Effector CD4-positive, alpha-beta T cell (primary cell): ENCODE measurements around the gene LMAN2.
"Not testable (repeated sequence)": the region's sequence is repeated elsewhere in the genome, so short reads cannot be mapped to it uniquely, and the experiment has no call there.

Experiments
- DNase-seq: peaks from one replicate; pipeline ENCODE4 v3.0.0-alpha.2; 2020

The LMAN2 gene

DNA sequence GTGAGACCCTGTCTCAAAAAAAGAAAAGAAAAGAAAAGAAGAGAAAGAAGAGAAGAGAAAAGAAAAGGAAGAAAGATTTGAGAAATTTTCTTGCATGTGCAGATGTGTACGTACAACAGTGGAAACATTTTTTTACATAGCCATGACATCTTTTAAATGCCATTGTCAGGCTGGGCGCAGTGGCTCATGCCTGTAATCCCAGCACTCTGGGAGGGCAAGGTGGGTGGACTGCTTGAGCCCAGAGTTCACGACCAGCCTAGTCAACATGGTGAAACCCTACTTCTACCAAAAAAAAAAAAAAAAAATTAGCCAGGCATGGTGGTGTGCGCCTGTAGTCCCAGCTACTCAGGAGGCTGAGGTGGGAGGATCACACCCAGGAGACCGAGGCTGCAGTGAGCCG is 6.6 kb downstream of the LMAN2 start:
- no peak for DNase-seq

DNA sequence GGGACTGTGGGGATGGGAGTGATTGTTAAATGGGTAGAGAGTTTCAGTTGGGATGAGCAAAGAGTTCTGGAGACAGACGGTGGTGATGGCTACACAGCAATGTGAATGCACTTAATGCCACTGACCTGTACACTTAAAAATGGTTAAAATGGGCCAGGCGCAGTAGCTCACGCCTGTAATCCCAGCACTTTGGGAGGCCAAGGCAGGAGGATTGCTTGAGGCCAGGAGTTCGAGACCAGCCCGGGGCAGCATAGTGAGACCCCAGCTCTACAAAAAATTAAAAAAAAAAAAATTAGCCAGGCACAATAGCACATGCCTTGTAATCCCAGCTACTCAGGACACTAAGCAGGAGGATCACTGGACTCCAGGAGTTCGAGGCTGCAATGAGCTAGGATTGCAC is 7.7 kb downstream of the LMAN2 start:
- no peak for DNase-seq

DNA sequence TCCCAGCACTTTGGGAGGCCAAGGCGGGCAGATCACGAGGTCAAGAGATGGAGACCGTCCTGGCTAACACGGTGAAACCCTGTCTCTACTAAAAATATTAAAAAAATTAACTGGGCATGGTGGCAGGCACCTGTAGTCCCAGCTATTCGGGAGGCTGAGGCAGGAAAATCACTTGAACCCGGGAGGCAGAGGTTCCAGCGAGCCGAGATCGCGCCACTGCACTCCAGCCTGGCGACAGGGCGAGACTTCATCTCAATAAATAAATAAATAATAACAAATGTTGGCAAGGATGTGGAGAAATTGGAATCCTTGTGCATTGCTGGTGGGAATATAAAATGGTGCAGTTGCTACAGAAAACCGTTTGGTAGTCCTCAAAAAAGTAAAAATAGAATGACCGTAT is 8.5 kb downstream of the LMAN2 start:
- not testable (repeated sequence) for DNase-seq

DNA sequence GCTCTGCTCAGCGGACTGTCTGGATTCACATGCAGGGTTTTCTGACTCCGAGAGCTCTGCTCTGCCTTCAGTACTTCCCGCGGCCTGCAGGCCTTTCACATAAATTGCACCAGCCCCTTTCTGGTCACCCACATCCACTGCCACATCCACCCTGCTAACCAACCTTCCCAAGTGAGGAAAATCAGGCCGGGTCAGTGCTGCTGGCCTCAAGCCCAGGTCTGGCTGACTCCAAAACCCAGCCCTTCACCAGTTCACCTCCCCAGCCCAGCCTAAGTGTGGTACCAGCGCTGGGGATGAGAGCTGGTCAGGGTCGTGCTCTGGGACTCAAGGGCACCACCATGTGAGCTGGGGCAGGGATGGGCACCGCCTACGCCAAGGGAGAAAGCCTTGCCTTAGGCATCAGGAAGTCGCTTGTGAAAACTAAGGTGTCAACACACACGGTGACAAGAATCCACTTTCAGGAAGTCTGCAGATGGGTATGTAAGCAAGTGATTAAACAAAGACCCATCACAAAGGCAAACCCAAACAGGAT is 12.3 kb downstream of the LMAN2 start:
- no peak for DNase-seq

DNA sequence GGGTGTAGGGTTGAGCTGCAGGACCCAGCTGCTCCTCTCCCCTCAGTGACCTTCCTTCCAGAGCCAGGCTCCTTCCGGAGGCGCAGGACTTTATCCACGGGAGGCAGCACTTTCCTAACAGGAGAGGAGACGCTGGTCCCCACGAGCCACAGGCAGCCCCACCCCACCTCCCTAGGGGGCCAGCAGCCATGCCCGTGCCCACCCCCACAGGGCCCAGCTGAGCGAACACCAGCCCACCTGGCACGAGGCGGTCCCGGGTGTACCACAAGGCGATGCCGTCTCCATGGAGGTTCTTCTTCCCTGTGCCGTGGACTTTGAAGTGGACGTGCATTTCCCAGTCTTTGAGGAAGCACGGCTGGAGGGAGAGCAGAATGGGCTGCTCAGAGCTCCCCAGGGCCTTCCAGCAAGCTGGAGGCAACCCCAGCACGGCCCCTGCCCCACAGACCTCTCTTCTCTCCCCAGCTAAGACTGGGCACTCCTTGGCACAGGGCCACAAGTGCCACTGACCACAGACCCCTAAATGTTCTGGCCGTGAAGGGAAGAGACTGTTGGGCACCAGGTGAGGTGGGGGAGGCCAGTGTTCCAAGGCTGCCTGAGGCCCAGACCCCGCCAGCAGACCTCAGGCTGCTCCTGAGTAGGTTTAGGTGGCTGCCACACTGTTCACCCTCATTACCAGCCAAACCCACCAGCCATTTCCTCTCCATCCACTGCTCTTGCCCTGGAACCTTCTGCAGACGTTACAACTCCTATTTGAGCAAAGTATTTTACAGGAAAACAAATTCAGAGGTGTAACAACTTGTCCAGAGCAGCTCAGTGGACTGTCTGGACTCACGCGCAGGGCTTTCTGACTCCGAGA is 13.0 kb downstream of the LMAN2 start:
- DNase-seq = no peak

DNA sequence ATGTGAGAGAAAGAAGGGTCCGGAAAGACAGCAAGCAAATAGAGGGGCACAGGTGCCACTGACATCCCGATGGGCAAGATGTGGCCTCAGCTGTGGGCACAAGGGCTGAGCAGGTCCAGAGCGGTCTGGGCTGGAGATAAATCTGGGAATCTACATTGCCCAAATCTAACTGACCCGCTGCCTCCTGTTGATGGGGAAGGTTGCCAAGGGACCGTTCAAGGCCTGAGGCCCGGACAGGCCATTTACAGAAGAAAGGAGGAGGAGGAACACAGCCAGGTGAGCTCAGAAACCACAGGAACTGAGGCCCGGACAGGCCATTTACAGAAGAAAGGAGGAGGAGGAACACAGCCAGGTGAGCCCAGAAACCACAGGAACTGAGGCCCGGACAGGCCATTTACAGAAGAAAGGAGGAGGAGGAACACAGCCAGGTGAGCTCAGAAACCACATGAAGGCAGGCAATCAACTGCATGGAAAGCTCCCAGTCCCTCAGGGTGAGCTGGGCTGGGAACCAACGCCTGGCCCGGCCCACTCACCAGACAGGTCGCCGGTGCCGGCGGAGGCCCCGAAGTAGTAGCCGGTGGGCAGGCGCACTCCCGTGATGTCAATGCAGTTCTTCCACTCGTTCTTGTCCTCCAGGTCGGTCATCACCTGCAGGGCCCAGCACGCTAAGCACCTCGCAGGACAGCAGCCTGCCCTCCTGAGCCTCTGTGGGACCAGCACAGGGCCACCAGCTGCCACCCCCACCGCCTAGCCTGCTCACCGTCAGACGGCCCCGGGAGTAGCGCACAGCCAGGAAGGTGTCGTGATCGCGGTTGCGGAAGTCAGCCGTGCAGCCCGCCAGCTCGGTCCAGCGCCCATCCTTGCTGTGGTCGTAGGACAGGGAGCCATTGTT is 14.6 kb downstream of the LMAN2 start:
- DNase-seq = no peak

DNA sequence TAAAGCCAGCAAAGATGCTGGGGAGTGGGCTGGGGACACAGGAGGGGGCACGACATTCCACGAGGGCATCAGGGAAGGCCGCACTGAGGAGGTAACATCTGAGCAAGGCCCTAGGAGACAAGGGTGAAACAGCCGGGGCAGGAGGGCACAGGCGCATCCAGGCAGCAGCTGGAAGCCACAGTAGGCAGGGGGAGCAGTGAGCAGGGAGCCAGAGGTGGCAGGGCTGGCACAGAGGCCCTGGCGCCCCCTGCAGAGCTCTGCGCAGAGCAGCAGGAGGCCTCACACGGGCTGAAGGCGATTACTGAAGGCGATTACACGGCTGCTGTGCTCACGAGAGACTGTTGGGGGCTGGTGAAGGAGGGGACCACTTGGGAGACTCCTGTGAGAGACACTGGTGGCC is 15.4 kb downstream of the LMAN2 start:
- DNase-seq = no peak

DNA sequence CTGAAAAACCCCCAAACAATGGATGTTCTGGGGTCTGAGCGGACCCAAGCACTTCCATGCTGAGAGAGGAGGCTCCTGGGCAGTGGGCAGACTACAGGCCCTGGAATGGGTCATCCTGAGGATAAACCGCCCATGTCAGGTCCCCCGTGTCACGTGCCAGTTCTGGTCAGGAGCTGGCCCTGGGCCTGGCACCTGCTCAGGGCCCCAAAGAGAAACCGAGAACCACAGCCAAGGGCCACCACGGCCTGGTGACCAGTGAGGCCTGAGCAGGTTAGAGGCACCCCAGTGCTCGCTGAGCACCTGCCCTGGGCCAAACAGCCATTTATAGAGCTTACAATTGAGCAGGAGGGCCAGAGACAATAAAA is 15.8 kb downstream of the LMAN2 start:
- no peak for DNase-seq

DNA sequence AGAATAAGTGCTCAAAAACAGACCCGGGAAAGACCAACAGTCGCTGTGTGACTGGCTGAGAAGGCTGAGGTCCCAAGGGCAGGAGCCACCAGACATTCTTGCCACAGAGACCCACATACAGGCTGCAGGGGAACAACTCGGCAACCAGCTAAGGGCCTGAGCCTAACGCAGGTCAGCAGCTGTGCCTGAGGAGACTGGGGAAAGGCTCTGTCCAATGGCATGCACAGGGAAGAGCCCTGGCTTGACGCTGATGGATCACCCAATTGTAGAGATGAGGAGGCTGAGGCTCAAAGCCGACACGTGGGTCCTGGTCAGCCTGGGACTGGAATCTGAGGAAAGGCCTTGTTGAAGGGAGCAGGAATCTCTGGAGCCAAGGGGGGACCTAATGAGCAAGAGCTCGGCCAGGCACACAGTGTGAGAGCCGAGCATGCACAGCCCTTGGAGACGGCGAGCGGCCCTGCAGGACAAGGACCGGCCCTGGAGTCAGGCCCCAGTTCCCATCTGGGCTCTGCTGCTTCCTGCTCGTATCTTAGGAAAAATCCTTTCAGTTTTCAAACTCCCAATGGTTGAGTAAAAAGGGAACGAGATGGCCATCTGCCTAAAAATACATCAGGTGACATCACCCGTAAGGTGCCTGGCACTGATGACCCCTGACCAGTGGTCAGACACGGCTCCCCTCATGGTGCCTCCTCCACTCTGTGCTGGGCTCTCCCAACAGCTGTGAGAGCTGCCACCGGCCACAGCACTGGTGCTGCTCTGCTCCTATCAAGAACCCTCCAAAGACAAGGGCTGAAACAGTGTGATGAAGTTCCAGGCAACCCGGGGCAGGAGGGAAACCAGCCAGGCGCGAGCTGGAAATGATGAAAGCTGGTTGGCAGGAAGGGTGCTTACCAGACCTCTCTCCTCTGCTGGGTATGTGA is 16.4 kb downstream of the LMAN2 start:
- no peak for DNase-seq

DNA sequence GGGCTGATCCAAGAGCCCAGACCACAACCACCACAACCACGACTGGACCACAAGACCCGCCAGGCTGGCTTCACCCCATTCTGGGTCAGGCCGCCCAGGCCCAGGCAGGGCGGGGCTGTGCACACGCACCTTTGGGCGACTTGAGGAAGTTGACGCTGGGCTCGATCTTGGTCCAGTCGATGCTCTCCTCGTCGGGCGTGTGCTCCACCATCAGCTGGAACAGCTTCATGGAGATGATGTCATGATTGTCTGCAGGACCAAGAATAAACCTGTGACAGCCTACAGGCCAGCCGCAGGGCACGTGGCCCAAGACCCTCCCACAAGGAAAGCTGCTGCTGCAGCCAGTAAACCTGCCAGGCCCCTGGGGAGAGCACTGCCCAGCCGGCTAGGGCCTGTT is 17.3 kb downstream of the LMAN2 start:
- no peak for DNase-seq

DNA sequence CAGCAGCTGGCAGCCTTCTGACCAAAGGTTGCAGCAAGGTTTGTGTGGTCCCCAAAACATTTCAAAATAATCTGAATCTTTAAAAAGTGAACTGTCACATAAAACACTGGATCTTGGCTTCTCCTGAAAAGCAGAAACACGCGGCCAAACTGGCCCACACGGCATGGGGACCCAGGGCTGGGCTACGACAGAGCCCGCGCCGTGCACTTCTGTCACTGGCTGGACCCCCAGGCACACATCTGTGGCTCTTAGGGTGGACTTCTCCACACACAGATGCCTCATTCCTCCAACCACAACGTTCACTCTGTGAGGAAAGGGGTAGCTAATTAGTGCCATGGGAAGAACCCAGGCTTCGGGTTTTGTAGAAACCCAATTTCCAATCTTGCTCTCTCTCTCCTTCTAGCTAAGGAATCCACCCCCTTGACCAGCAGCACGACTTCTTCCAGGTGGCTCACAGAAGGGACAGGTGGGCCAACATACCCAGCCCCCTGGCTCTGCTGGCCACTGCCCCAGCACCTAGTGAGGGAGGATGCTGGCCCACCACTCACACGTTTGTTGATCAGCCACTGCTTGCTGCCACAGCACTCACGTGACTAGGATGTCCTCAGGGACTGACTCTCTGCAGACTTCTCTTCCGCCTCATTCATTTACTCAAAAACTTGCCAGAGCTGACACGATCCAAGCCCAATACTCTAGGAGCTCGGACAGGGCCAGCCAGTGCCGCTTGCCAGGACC is 17.9 kb downstream of the LMAN2 start:
- DNase-seq = no peak

DNA sequence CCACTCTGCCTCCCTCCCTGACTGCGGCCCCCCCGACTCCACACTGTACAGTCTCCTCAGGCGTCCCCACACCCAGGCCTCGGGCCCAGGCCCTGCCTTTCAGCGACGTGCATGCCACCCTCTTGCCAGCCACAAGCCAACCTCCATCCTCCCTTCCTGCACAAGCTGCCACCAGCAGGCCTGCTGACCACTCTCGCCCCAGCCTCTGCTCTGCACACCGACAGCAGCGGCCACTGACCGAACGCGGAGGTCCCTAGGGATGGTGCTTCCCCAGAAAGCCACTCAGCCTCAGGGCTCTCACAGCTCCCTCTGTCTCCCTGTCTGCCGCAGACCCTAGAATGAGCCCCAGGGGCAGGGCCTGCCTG is 18.6 kb downstream of the LMAN2 start:
- no peak for DNase-seq

DNA sequence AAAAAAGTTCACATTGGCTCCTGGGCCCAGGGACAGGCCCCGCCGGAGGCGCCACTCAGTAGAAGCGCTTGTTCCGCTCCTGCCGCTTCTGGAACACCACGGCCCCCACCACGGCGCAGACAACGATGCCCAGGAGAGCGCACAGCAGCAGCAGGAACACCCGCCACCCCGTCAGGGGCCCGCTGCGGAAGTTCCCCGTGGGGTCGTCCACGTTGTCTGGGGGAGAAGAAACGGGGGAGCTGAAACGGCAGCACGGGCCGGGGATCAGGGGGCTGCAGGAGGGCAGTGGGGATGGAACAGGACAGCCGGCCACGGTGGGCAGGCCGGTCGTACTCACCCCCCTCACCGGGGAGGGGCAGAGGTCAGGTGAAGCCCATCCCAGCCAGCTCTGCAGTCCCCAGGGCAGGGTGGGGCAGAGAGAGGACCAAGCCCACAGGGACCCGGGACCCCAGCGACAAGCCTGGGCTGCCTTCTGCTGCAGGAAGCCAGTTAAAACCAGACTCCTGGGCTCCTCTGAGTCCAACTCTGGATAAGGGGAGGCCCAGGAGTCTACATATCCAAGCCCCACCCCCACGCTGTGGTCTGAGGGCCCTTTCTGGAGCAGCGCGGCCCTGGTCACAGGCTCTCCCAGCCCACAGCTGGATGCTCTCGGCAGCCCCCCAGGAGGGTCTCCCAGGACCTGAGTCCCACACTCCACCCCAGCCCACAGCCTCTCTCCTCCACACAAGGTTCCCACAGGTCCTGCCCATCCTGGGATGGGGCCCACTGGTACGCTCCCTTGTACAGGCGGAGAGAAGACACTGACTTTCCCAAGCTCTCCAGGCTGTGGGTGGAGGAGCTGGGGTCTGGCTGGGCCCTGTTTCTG is 19.2 kb downstream of the LMAN2 start:
- no peak for DNase-seq

DNA sequence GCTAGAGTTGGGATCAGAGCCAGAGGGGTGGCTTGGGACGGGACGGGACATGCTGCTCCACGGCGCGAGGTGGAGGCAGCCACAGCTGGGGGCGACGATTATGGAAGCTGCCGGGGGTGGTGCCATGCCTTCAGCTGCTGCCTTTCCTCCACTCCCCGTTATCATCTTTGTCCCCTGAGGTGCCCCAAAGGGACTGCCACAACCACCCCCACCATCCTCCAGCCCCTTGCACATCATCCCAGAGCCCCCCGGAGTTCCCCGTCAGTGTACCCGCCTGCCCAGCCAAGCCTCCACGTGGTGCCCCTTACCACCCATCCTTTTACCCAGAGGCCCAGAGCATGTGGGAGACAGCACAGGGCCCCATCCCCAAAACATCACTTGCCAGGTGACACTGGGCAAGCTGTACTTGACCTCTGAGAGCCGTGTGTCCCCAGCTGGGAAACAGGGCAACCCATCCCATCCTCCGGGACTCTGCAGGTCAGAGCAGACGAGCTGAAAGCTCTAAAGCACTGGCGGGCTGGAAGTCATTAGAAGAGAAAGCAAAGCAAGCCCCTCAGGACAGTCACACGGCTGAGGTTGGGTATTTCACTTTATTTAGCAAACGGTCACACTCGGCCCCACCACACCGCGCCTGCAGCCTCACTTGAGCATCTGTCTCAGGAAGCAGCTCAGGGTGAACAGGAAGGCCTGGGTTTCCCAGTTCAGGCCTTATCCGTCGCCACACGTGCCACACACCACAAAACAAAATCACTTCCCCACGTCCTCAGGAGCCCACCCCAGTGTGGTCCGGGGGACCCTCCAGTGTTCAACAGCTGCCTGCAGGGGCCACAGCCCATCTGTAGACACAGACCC is 20.3 kb downstream of the LMAN2 start:
- no peak for DNase-seq

DNA sequence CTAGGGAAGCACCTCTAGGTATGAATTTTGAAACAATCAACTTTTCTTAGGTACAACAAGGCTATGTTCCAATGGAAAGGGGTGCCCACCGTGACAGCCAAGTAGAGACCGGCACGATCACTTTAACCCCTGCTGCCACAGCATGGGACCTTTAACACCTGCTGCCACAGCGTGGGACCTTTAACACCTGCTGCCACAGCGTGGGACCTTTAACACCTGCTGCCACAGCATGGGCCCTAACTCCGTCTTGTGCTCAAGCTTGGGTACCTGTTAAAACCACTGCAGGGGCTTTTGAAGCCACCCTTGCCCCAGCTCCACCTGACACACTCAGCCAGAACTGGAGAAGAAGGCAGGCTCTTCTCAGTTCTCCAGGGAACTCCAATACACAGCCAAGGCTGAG is 21.6 kb downstream of the LMAN2 start:
- DNase-seq = no peak

DNA sequence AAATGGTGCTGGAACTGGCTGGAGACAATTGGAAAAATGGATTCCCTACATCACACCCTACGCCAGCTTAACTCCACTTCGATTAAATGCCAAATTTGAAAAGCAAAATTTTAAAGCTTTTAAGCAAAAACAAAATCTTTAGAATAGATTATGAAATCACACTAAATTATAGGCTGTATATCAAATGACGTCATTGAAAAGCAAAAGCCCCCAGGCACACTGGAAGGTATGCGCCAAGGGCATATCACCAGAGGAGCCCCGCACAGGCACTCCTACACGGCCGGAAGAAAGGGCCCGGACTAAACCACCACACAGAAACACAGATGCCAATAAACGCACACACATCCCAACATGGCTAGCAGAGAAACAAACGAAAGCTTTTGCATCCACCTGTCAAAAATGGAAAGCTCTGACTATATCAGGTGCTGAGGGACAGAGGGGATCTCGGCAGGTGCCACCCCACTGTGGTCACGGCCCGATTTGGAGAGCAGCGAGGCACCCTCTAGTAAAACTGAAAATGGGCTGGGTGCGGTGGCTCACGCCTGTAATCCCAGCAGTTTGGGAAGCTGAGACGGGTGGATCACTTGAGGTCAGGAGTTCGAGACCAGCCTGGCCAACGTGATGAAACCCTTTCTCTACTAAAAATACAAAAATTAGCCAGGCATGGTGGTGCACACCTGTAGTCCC is 22.8 kb downstream of the LMAN2 start:
- DNase-seq = no peak

DNA sequence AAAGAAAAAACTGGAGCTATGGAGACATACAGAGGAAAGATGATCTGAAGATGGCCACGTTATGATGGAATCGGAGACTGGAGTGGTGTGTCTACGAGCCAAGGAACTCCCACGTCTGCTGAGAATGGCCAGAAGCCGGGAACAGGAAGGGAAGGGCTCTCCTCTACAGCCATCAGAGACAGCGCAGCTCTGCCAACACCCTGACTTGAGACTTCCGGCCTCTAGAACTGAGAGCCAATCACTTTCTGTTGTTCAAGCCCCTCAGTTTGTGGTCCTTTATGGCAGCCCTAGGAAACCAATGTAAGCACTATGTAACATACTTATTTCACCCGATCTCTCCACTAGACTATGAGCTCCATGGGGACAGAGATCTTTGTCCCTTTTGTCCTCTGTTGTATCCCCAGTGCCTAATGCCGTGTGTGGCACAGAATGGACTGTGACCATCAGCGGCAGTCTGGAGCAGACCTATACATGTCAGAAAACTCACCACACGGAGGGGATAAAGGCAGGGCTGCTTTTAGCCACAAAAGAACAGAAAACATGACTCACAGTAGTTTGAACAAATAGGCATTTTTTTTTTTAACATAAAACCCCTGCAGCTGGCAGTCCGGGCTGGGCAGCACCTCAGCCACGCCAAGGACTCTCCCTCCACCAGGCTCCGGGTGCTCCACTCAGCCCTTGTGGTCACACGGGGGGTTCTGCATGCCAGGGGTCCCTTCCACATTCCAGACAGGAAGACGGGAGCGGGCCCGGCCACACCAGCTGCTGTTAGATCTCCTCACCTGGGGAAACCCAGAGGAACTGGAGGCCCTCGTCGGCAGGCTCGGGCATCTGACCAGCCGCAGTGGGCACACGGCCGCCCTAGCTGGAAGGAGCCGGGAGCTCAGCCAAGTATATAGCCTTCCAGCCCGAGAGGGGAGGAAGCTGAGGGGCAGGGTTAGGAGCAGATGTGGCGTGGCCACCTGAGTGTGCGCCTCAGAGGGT is 23.6 kb downstream of the LMAN2 start:
- no peak for DNase-seq

DNA sequence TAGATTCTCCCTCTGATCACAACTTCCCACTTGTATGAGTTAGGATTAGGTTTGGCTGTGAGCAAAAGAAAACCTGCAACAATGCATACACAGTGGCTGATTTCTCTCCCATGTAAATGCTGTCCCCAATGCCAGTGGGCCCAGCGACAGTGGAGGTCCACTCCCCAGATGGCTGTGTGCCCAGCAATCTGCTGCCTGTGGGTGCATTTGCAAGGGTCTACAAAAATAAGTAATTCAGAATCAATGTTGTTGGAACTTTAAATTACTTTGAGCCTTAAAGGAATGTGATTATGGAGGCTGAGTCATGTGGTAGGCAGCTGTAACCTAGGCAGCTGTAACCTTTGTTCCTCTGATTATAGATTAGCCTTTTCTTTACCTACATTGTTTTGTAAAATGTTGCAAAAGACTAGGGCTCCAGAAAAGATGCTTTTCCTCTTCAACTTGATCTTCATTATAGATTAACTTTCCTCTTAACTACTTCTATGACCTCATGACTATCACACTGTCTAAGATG is 25.5 kb downstream of the LMAN2 start:
- no peak for DNase-seq
